Activated gamma-delta T cell treated with anti-CD3 and anti-CD28 coated beads, Interleukin-2, amount 50 U/mL, for 16 hours (primary cell): ENCODE measurements around the gene SULF2.
"Not testable (repeated sequence)": the region's sequence is repeated elsewhere in the genome, so short reads cannot be mapped to it uniquely, and the experiment has no call there.

Experiments
- DNase-seq: peaks from one replicate; pipeline ENCODE4 v3.0.0-alpha.2; 2020; ENCODE audit warnings: low read depth

Gene SULF2

DNA sequence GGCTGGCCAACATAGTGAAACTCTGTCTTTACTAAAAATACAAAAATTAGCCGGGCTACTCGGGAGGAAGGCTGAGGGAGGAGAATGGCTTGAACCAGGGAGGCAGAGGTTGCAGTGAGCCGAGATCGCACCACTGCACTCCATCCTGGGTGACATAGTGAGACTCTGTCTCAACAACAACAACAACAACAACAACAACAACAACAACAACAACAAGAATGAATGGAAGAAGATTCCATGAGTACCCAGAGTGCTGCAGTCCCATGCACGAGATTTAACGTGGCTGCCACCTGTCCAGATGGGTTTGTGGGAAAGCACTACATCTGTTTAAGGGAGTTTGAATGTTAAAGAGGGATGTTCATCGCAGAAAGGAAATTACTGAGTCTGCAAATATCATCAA is 19.7 kb upstream of the SULF2 start:
- not testable (repeated sequence) for DNase-seq

DNA sequence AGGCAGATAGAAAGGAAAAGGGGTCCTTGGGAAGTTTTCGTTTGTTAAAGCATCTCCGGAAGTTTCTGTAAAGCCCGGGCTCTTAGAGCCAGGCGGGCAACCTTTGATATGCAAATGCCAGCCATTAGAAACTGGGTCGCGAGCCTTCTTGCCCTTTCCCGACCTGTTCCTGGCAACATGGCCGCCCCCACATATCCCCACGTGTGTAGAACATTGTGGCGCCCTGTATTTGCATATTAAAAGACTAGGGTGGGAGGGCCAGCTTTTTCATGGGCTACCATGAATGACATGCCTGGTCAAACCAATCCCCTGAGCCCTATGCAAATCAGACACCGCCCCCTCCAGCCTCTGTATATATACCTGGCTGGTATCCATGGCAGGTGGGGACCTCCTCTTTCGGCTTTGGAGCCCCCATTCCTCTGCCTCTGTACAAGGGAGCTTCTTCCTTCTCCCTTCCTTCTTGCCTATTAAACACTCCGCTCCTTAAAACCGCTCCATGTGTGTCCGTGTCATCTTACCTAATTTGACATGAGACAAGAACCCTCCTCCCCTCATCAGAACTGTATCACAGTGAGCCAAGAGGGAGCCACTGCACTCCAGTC is 19.0 kb upstream of the SULF2 start:
- not testable (repeated sequence) for DNase-seq

DNA sequence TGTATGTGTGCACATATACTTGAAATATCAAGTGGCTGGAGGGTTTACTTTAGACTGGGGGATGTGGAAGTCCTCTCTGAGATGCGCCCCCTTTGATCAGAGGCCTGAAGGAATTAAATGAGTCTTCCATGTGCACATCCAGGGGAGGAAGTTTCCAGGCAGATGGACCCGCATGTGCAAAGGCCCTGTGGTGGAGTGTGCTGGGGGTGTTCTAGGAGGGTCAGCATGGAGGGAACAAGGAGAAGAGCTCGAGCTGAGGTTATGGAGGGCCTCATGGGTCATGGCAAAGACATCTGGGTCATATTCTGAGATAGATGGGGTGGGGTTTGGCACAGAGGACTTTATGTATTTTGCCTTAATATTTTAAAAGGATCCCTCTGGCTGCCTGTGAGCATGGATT is 17.7 kb upstream of the SULF2 start:
- no peak for DNase-seq

DNA sequence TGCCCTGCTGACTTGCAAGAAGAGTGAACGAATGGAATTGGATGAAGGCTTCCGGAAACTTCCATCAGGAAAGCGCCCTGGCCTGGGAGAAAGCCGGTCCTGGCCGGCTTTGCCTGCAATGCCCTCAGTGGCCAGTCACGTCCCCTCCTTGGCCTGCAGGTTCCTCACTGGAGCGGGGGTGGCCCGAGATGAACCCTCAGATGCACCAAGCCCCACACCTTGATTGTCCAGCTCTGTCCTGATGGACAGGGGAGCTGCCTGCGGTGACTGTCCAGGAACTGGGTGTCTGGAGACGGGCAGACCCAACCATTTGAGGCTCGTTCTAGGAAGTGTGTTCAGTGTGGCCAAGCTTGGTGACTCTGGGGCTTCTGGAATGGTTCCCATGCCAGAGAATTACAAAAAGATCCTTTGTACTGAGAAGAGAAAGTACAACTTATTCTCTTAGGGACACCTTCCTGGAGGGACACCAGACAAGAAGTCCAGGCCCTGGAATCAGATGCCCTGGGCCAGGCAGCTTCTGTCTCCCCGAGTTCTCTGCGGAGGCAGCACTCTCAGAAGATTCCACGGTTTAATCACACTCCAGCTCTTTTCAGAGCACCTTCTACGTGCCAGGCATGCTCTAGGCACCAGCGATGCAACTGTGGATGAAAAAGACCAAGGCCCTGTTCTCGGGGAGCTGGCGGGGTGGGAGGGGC is 17.1 kb upstream of the SULF2 start:
- DNase-seq, result no peak

DNA sequence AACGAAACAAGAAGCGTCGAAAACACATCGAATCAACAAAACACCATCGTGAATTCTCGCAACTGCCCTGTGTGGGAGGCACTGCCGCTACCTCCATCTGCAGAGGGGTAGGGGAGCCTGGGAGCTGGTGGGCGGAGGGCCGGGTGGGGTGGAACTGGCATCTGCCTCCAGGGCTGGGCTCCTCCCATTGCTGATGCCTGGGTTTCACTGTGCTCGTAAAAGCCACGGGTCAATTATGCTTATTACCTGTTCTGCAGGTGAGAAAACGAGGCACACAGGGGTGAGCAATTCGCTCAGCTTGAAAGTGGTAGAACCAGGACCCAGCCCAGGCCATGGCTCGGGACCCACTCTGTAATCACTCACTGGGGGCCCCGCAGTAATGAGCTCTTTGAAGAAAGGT is 16.5 kb upstream of the SULF2 start:
- DNase-seq, result no peak

DNA sequence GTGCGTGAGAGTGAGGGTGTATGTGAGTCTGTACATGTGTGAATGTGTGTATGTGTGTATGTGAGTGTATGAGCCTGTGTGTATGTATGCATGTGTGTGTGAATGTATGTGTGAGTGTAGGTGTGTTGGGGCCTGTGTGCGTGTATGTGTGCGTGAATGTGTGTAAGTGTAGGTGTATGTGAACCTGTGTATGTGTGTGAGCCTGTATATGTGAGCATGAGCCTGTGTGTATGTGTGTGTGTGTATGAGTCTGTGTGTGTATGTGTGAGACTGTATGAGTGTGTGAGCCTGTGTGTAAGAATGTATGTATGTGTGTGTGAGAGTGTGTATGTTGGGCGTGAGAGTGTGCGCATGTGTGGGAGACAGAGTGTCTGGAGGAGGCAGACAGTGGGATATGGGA is 15.8 kb upstream of the SULF2 start:
- DNase-seq, result no peak

DNA sequence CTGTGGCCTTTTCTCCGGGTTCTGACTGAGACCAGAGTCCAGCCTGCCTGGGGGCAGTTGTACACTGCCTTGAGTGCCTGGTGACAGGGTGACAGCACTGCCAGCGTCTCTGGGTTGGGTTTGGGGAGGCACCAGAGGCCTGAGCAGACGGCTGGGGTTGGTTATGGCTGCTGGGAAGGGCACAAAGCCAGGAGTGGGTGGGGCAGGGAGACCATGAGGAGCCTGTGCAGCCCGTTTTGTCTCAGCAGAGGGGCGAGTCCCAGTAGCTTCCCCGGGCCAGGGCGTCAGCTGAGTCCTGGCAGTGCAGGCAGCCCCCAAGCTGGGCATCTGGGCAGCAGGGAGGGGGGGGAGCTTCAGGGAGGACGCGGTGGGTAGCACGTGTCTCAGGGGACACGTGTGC is 15.3 kb upstream of the SULF2 start:
- no peak for DNase-seq

DNA sequence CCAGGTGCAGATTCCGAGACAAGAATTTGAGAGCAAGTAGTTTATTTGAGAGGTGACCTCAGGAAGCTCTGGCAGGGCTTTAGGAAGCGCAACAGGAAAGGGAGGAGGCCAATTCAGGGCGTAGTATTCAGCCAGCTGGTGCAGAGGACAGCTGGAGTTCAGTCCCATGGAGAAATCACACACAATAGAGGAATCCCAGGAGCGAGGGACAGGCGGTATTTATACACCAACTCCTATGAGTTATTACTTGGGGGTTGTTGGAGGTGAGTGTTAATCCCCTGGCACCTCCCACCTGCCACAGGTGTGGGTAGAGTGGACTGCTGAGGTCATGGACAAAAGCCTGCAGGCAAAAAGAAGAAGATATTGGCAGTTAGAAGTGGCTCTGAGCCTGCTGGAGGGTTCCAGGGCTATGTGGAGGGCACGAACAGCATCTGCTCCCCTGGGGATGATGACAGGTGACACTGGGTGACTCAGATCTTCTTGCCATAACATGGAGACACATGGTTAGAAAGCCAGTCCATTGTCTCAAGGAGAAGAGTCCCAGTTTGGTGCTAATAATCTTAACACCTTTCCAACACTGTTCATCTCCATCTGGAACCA is 13.9 kb upstream of the SULF2 start:
- DNase-seq, result no peak

DNA sequence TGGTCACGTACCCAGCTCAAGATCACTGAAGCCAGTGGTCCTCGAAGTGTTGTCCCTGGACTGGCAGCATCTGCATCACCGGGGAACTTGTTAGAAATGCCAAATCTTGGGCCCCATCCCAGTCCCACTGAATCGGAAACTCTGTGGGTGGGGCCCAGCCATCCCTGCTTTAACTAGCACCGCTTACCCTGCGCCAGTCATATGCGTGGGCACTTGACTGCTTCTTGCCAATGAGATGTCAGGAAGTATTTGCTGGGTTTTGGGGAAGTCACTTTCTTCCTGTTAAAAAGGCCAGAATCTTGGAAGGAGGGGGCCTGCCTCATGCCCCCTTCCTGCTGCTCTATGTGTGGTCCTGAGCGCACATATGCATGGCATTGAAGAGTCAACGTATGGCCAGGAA is 11.7 kb upstream of the SULF2 start:
- no peak for DNase-seq

DNA sequence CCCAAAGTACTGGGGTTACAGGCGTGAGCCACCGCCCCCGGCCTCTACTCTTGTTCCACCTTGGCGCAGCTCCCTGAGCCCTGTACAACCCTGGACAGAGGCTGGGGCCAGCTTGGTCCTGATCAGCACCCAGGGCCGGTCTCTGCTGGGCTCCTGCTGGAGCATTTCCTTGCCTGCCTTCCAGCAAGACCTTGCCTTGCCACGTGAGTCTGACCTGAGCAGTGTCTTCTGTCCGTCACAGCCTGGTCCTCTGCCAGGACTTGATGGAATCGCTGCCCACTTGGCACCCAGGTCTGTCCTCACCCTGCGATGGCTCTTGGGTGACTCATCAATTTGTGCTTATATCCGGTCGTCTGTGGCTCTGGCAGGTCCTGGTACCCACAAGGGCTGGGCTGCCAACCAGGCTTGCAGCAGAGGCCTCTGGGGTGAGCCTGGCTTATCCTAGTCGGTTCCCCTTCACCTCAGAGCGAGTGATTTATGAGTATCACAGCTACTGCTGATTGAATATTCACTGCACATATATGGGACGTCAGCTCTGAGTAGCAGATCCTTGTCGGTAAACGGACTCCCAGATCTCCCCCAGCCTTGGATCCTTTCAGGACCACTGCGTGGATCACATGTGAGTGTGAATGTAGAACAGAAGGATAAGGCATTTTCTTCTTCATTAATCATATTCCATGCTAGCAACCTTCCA is 10.1 kb upstream of the SULF2 start:
- DNase-seq, result no peak

DNA sequence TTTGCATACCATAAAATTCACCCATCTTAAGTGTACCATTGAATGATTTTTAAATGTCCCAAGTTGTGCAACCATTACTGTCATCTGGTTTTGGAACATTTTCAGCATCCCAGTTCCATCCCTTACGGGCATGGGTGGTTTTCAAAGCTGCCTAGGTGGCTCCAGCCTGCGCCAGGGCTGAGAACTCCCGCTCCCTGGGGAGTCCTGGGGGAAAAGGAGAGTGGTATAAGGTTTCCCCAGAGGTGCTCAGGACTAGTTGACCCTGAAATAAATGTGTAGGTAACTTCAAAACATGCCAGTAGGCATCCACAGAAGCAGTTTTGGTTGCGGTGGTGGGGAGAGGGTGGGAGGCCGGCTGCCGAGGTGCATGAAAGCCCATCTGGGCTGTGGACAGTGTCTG is 9.0 kb upstream of the SULF2 start:
- not testable (repeated sequence) for DNase-seq

DNA sequence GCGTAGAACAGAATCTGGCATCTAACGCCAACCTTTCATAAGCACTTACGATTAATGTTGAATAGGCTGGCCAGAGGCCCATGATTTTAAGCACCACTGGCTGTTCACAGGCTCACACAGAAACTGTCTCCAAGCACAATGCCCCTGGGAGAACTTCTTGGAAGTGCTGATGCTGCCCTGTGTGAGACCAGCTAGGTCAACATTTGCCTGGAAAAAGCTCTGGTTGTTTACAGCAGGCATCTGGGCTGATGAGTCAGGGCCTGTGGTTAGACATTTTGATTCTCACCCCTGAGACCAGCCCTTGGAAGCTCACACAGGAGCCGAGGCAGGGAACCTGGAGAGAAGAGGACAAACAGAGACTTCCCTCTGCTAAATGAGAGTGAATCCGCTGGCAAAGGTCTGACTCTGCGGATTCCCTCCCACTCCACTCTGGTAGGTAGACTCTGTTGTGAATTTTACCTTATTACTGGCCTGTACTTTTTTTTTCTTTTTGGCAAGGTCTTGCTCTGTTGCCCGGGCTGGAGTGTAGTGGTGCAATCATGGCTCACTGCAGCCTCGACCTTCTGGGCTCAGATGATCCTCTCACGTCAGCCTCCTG is 6.8 kb upstream of the SULF2 start:
- no peak for DNase-seq

DNA sequence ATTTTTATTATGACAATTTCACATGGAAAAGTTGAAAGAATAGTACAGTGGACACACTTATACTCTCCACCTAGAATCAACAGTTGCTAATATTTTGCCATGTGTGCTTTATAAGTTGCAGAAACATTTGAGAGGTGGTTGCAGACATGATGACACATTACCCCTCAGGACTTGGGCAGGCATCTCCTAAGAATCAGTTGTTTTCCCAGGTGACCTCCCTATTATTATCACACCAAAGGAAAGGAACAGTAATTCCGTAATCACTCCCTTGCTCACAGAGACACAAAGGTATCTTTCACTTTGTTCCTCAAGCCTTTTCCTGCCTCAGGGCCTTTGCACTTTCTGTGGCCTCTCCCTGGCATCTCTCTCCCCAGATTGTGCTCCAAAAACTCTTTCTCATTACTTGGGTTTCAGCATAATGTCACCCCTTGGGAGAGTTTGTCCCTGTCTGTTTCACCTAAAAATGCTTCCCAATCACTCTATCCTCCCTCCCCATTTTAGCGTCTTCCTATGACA is 5.9 kb upstream of the SULF2 start:
- no peak for DNase-seq

DNA sequence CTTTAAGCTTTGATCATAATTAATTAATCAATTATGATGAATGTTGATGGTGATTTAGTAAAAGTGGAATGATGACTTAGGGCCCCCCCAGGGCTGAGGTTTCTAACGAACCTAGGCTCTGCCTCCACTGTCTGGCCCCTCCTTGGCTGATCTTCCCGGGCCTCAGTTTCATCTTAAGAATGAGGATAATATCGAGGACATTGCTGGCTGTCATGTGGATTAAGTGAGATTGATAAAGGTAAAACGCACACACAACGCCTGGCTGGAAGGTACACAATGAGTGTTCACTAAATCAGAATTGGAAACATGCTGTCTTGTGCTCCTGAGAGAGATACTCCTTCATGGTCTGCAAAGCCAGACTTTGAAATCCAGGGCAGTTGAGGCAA is 5.3 kb upstream of the SULF2 start:
- no peak for DNase-seq

DNA sequence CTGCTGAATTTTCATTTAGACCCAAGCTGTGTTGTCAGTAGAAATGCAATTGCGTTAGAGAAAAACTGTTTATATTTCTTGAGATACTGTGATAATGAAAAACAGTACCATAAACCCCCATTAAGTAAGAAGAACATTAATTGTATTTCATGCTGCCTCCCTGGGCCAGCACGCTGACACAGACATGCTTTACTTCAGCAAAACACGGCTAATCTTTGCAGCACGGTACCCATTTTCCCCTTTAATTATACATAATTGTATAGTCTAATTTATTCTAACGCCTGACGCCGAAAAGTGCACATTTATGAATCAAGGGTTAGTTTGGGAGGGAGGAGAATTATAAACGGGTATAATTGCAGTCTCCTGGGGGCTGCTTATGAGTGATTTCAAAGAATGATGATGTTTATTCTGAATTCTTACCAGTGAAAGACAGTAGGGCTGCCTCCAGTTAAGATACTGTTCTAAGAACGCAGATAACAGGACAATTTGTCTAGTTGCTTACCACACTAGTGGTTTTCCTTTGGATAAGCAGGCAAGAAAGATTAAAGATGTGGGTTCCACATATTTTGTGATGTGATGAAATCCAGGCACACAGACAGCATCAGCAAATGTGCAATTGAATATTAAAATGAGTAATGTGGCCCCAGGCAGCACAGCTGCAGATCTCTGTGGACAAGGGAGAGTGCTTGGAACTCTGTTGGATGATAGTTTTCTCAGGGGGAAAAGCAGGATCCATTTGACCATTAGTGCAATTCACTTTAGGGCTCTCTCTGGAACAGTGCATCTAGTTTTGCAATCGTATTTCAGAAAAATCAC is 4.7 kb upstream of the SULF2 start:
- no peak for DNase-seq

DNA sequence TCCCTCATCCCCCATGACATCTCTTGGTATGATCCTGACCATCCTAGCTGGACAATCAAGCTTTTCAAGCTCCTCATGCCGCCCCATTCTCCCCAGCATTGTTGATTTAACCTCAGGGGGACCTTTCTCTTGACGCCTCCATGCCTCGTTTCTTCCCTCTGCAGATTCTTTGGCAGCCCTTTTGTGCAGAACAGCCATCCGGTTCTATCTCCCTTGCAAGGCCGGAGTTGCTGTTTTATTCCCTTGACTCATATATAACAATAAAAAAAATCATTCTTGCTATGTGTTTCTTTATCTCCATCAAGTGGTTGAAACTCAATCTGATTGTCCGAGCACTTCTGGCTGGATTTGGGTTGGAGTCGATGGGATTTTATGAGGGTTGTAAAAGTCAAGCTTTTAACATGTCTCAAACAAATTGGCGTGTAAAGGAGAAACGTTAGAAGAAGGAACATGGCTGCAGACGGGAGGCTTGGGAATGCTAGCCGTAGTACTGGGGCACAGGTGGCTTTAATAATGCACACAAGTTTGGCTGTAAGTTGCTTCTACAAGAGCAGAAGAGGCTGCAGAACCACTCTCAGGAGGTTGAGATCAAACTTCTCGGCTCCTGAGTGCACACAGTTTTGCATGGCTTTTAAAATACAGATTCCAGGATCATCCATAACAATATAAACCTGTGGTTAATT is 3.9 kb upstream of the SULF2 start:
- DNase-seq, result no peak

DNA sequence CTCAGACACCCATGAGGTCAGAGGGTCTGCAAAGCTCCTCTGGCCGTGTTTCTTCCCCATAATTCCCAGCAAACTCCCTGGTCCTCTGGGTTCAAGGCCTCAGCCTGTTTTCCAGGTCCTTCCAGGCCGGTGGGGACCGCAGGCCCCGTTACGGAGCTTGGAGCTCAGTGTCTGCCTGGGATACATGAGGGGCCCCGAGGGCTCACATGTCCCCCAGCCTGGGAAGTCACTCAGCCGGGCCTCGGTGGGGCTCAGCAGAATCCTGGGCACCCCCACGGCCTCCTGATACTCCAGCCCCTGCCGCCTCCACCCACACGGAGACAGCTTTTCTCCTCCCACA is 3.4 kb upstream of the SULF2 start:
- no peak for DNase-seq

DNA sequence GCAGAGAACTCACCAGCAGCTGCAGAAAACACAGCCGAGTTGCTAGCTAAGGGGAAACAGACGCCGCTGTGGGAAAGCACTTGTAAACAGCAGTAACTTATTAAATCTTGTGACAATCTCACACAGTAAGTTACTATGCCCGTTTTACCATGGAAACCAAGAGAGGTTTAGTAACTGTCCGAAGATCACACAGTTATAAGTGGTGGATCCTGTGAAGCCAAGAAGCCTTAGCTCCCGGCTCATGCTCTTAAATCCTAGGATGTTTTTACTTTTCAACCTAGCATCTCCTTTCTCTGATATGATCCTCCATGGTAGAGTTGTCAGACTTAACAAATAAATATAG is 1.5 kb upstream of the SULF2 start:
- DNase-seq, result no peak

DNA sequence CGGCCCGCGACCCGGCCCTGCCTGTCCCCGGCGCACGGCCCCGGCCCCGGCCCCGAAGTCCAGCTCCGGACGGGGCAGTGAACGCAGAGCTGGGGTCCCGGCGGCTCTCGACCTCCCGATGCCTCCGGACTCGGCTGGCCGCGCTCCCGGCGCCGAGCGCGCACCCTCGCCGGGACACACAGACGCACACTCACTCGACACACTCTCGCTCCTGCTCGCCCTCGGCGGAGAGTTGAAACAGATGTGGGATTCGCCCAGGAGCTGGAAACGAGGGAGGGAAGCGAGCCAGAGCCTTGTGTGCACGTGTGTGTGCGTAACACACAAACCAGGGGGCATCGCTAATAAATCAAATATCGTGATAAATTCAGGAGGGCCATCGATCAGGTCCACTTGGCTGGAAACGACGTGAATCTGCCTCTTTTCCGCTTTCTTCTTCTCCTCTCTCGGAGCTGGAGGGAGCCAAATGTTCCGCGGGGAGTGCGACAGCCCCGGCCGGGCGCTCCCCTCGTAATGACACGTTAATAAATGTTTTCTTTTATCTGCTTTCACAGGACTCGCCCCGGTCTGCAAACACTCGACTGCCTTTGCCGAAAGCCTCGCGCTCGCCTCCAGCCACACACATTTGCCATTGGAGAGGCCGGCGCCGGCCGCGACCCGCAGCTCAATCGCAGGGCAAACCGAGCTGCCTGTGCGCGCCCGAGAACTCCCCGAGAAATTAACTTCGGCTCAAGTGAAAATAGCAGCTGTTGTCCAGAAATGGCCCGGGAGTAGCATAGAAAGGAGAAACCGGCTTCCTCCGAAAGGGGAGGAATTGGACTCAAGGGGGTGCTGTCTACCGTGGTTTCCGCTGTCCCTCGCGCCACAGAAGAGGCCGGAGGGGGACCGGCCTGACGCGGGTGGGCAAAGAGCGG is 828 bp upstream of the SULF2 start:
- no peak for DNase-seq

DNA sequence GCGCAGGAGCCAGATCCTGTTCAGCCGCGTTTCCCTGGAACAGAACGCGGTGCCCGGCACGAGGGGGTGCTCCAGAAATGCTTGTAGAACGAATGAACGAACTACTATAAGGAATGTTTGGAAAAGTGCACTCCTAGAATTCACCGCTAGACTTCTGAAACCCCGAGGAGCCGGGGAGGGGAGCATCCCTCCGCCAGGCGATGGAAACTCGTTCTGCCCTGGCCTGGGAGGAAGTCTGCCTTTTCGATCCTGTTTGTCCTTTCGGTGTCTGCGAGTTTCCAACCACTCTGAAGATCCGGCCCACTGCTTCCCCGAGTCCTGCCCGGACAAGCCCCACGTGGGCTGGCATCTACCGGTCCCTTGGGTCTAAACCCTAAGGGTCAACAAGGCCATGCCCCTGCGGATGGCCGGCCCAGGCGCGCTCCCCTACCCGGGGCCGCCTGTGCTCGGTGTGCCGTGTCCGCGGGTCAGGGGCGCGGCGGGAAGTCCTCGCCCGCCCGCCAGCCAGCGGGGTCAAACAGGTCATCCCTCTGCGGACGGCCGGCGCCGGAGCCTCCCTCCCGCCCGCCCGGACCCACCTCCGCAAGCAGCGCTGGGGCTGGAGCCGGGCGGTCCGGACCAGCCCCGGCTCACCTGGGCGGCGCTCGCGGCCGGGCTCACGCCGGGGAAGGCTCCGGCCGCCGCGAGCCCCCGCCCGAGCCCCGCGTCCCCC is 526 bp downstream of the SULF2 start:
- no peak for DNase-seq
